WTC11 (cell line): ENCODE data around the gene CENPE. TPM values are rescaled to one million over a fixed set of nuclear protein-coding genes. Genes with fewer than 3 reads are reported as not detected.
A peak's percentile ranks its signal among the peaks of the same experiment; 100 is the strongest.

ENCODE experiments used
- ATAC-seq: fragments of 200-7000 bp; cut with Tn5 transposase; 2 replicates; pipeline ENCODE4 v1.10.0; 2021; ENCODE audit warnings: mild to moderate bottlenecking, moderate library complexity
- CTCF ChIA-PET: fragments of 300-600 bp; sonication (Branson Sonifier 250); formaldehyde crosslinking; loops from one replicate; lab custom pipeline; 2021; ENCODE audit warnings: antibody characterized with exemption; lab: Charles Lee
- POLR2A ChIA-PET: fragments of 350-600 bp; sonication (Branson Sonifier 250); formaldehyde crosslinking; loops from one replicate; lab custom pipeline; 2021; ENCODE audit warnings: antibody characterized with exemption; lab: Charles Lee
- DNase-seq: peaks from one replicate; pipeline ENCODE4 v3.0.0; 2021; ENCODE audit warnings: low spot score
- H3K27ac Mint-ChIP-seq: 2 replicates; pipeline ENCODE4 v1.8.0; 2021; ENCODE audit warnings: mixed read lengths
- H3K27me3 Mint-ChIP-seq: 2 replicates; pipeline ENCODE4 v1.8.0; 2021; ENCODE audit warnings: low read depth, mild to moderate bottlenecking, moderate library complexity, mixed read lengths
- H3K36me3 Mint-ChIP-seq: 2 replicates; pipeline ENCODE4 v1.8.0; 2021; ENCODE audit warnings: mixed read lengths
- H3K4me1 Mint-ChIP-seq: 2 replicates; pipeline ENCODE4 v1.8.0; 2022; ENCODE audit warnings: mixed read lengths
- H3K4me3 Mint-ChIP-seq: 2 replicates; pipeline ENCODE4 v1.8.0; 2021; ENCODE audit warnings: mild to moderate bottlenecking, moderate library complexity, mixed read lengths
- H3K9me3 Mint-ChIP-seq: 2 replicates; pipeline ENCODE4 v1.8.0; 2021; ENCODE audit warnings: mixed read lengths
- AFF4 ChIP-seq: sonication (generic); formaldehyde crosslinking; IDR thresholded peaks from 2 replicates; pipeline ENCODE4 v1.8.1; 2023; ENCODE audit warnings: mild to moderate bottlenecking, missing genetic modification reagents, borderline replicate concordance
- ELF4 ChIP-seq: sonication (generic); formaldehyde crosslinking; IDR thresholded peaks from 2 replicates; pipeline ENCODE4 v1.8.1; 2022; ENCODE audit warnings: low read depth, mild to moderate bottlenecking, moderate library complexity, missing genetic modification reagents
- EMX1 ChIP-seq: fragments of 250-450 bp; sonication (Bioruptor Pico); IDR thresholded peaks from 2 replicates; pipeline ENCODE4 v1.8.0; 2021; ENCODE audit warnings: mild to moderate bottlenecking
- FOXP4 ChIP-seq: sonication (generic); formaldehyde crosslinking; IDR thresholded peaks from 2 replicates; pipeline ENCODE4 v1.8.0; 2022; ENCODE audit warnings: mild to moderate bottlenecking, missing genetic modification reagents
- GABPB1 ChIP-seq: sonication (generic); formaldehyde crosslinking; IDR thresholded peaks from 2 replicates; pipeline ENCODE4 v1.8.1; 2023; ENCODE audit warnings: mild to moderate bottlenecking, missing genetic modification reagents
- GRHL2 ChIP-seq: fragments of 250-450 bp; sonication (Bioruptor Pico); IDR thresholded peaks from 2 replicates; pipeline ENCODE4 v1.8.0; 2022; ENCODE audit warnings: mild to moderate bottlenecking, moderate library complexity; ENCODE audit not compliant: insufficient replicate concordance, severe bottlenecking
- GTF2I ChIP-seq: fragments of 250-450 bp; sonication (Bioruptor Pico); conservative IDR thresholded peaks from 2 replicates; pipeline ENCODE4 v1.4.0; 2021; ENCODE audit warnings: mild to moderate bottlenecking
- NFATC4 ChIP-seq: fragments of 250-450 bp; sonication (Bioruptor Pico); IDR thresholded peaks from 2 replicates; pipeline ENCODE4 v1.9.0; 2021; ENCODE audit warnings: mild to moderate bottlenecking
- RORB ChIP-seq: fragments of 250-450 bp; sonication (Bioruptor Pico); IDR thresholded peaks from 2 replicates; pipeline ENCODE4 v1.9.0; 2021; ENCODE audit warnings: mild to moderate bottlenecking
- SMAD3 ChIP-seq: sonication (generic); formaldehyde crosslinking; IDR thresholded peaks from 2 replicates; pipeline ENCODE4 v1.8.0; 2022; ENCODE audit warnings: missing genetic modification reagents, mild to moderate bottlenecking, borderline replicate concordance
- TCF7 ChIP-seq: sonication (generic); formaldehyde crosslinking; IDR thresholded peaks from 2 replicates; pipeline ENCODE4 v1.8.0; 2022; ENCODE audit warnings: mild to moderate bottlenecking, low read depth, missing genetic modification reagents, moderate library complexity
- TP53 ChIP-seq: sonication (generic); formaldehyde crosslinking; IDR thresholded peaks from 2 replicates; pipeline ENCODE4 v1.8.1; 2023; ENCODE audit warnings: mild to moderate bottlenecking, missing genetic modification reagents
- ZBTB21 ChIP-seq: sonication (generic); formaldehyde crosslinking; IDR thresholded peaks from 2 replicates; pipeline ENCODE4 v1.8.1; 2023; ENCODE audit warnings: mild to moderate bottlenecking, missing genetic modification reagents, borderline replicate concordance
- ZNF219 ChIP-seq: sonication (generic); formaldehyde crosslinking; IDR thresholded peaks from 2 replicates; pipeline ENCODE4 v1.8.0; 2023; ENCODE audit warnings: missing genetic modification reagents, mild to moderate bottlenecking, borderline replicate concordance
- ZNF263 ChIP-seq: sonication (generic); formaldehyde crosslinking; IDR thresholded peaks from 2 replicates; pipeline ENCODE4 v1.8.1; 2022; ENCODE audit warnings: low read depth, mild to moderate bottlenecking, moderate library complexity, missing genetic modification reagents
- ZNF281 ChIP-seq: sonication (generic); formaldehyde crosslinking; IDR thresholded peaks from 2 replicates; pipeline ENCODE4 v1.8.0; 2023; ENCODE audit warnings: mild to moderate bottlenecking, missing genetic modification reagents
- ZNF396 ChIP-seq: fragments of 250-450 bp; sonication (Bioruptor Pico); IDR thresholded peaks from 2 replicates; pipeline ENCODE4 v1.8.0; 2021; ENCODE audit warnings: mild to moderate bottlenecking, moderate library complexity, borderline replicate concordance
- ZNF425 ChIP-seq: fragments of 250-450 bp; sonication (Bioruptor Pico); conservative IDR thresholded peaks from 2 replicates; pipeline ENCODE4 v1.9.0; 2021; ENCODE audit warnings: mild to moderate bottlenecking
- ZNF512 ChIP-seq: sonication (generic); formaldehyde crosslinking; IDR thresholded peaks from 2 replicates; pipeline ENCODE4 v1.8.1; 2022; ENCODE audit warnings: missing genetic modification reagents, borderline replicate concordance
- total RNA-seq: library from RNA; stranded (reverse); gene quantifications from 3 replicates; pipeline ENCODE4 v1.2.3, GENCODE V29; 2021

CENPE gene
- total RNA-seq, 1 experiment from 2014 or later, result 46.6 TPM

- Mint-ChIP-seq H3K36me3 (no peaks in the 10 kb centered on the region), H3K4me1 (peaks cover 13% of the 10 kb centered on the region), H3K4me3 (peak overlapping the region; percentile 88), H3K9me3 (no peaks in the 10 kb centered on the region), H3K27ac (no peak overlapping the region), H3K27me3 (no peaks in the 10 kb centered on the region)
- TF ChIP-seq RORB (CRISPR knock-in tag) (no peak), ZNF281 (no peak), ZNF263 (CRISPR knock-in tag) (no peak), ELF4 (CRISPR knock-in tag) (no peak), FOXP4 (no peak), TP53 (CRISPR knock-in tag) (no peak), GTF2I (CRISPR knock-in tag) (no peak), NFATC4 (CRISPR knock-in tag) (no peak), EMX1 (CRISPR knock-in tag) (no peak), GRHL2 (CRISPR knock-in tag) (no peak), TCF7 (CRISPR knock-in tag) (no peak), ZNF425 (CRISPR knock-in tag) (no peak), AFF4 (no peak), ZNF219 (CRISPR knock-in tag) (no peak), SMAD3 (CRISPR knock-in tag) (no peak), GABPB1 (CRISPR knock-in tag) (no peak), ZNF396 (CRISPR knock-in tag) (no peak), ZNF512 (CRISPR knock-in tag) (no peak), ZBTB21 (CRISPR knock-in tag) (no peak)
- DNase-seq, result no peak
- no peak for ATAC-seq
- CTCF ChIA-PET, result interaction anchor here (0.6 to 3.0 kb wide), 13 partner anchors 9 to 687 kb away, joined by 3 to 13 read pairs (median 3); no protein-coding TSS in a partner anchor
- POLR2A ChIA-PET, result interaction anchor here (1.7 kb wide), 1 partner anchor 271 kb away, joined by 4 read pairs; the partner anchor contains the start of gene UBE2D3
Observed at GRCh38 chr4:103098756-103099440, 99.2 kb downstream of the CENPE start.
